HepG2 (cell line): ENCODE measurements around the gene CMTM8. TPM values are rescaled to one million over a fixed set of nuclear protein-coding genes. Genes with fewer than 3 reads are reported as not detected.

Experiments used
- CBX1 ChIP-seq: IDR thresholded peaks from one replicate; pipeline ENCODE4 v1.6.1; 2016; ENCODE audit warnings: antibody characterized with exemption, low read depth
- FOXA1 ChIP-seq, 2 experiments: fragments of 450-650 bp in 1 of 2; sonication (generic) in 1 of 2; formaldehyde crosslinking in 1 of 2; IDR thresholded peaks; 2 replicates each; pipeline versions ENCODE4 v1.4.0 to v1.6.1; 2016 to 2020; ENCODE audit warnings: missing genetic modification reagents in 1 of 2
- FOXP4 ChIP-seq: sonication (generic); formaldehyde crosslinking; IDR thresholded peaks from 2 replicates; pipeline ENCODE4 v1.4.0; 2020; ENCODE audit warnings: missing genetic modification reagents
- GATAD1 ChIP-seq: IDR thresholded peaks from 2 replicates; pipeline ENCODE4 v1.6.1; 2016; ENCODE audit warnings: missing genetic modification reagents, missing compliant biosample characterization
- HOXA3 ChIP-seq: sonication (generic); formaldehyde crosslinking; IDR thresholded peaks from 2 replicates; pipeline ENCODE4 v1.5.0; 2020; ENCODE audit warnings: missing genetic modification reagents
- KDM3A ChIP-seq: IDR thresholded peaks from 2 replicates; pipeline ENCODE4 v1.6.1; 2018; ENCODE audit warnings: low read depth, missing compliant biosample characterization
- KLF9 ChIP-seq: IDR thresholded peaks from 2 replicates; pipeline ENCODE4 v1.6.1; 2016; ENCODE audit warnings: low read depth
- ZBTB40 ChIP-seq, 2 experiments: fragments of 450-650 bp in 1 of 2; sonication (generic) in 1 of 2; formaldehyde crosslinking in 1 of 2; IDR thresholded peaks; 2 replicates each; pipeline versions ENCODE4 v1.6.1 to v1.8.0; 2016 to 2022; ENCODE audit warnings: antibody characterized with exemption in 1 of 2, mild to moderate bottlenecking in 1 of 2, missing genetic modification reagents in 1 of 2
- ZNF251 ChIP-seq: sonication (generic); formaldehyde crosslinking; IDR thresholded peaks from 2 replicates; pipeline ENCODE4 v1.9.0; 2021; ENCODE audit warnings: mild to moderate bottlenecking, missing genetic modification reagents
- ZNF337 ChIP-seq: sonication (generic); formaldehyde crosslinking; IDR thresholded peaks from 2 replicates; pipeline ENCODE4 v1.5.1; 2020; ENCODE audit warnings: missing genetic modification reagents, low read depth, mild to moderate bottlenecking, borderline replicate concordance
- ZNF503 ChIP-seq: sonication (generic); formaldehyde crosslinking; IDR thresholded peaks from 2 replicates; pipeline ENCODE4 v1.4.0; 2020; ENCODE audit warnings: missing genetic modification reagents
- ZNF564 ChIP-seq: sonication (generic); formaldehyde crosslinking; IDR thresholded peaks from 2 replicates; pipeline ENCODE4 v1.8.1; 2023; ENCODE audit warnings: mild to moderate bottlenecking, missing genetic modification reagents
- ZNF605 ChIP-seq: sonication (generic); formaldehyde crosslinking; IDR thresholded peaks from 2 replicates; pipeline ENCODE4 v1.8.0; 2022; ENCODE audit warnings: mild to moderate bottlenecking, missing genetic modification reagents
- ZSCAN31 ChIP-seq: sonication (generic); formaldehyde crosslinking; IDR thresholded peaks from 2 replicates; pipeline ENCODE4 v1.5.0; 2020; ENCODE audit warnings: low read depth, mild to moderate bottlenecking, missing genetic modification reagents
- polyA plus RNA-seq, 8 experiments: library from polyadenylated mRNA; depleted of rRNA in 3 of 8; stranded (reverse) in 7 of 8; unstranded in 1 of 8; fragments of >200 nt; fragmentation: Illumina TruSeq in 4 of 8; extraction: Trizol in 4 of 8; gene quantifications; 2 replicates each; pipeline versions ENCODE4 v1.2.1 to v1.2.3, GENCODE V29; 2011 to 2016; ENCODE audit warnings: low read depth in 4 of 8, missing spikeins in 1 of 8, mixed read lengths in 1 of 8; ENCODE audit not compliant: insufficient read depth in 1 of 8
- total RNA-seq, 5 experiments: library from RNA; depleted of rRNA; stranded (reverse); fragments of >200 nt; fragmentation: Illumina TruSeq; extraction: Trizol; gene quantifications; 2 replicates each; pipeline ENCODE4 v1.2.3, GENCODE V29; 2016; ENCODE audit warnings: low read depth in 1 of 5
- TF ChIP-seq, protein P1 (sequence below): sonication (generic); formaldehyde crosslinking; IDR thresholded peaks from 2 replicates; pipeline ENCODE4 v1.8.1; 2023; ENCODE audit warnings: mild to moderate bottlenecking, missing genetic modification reagents

The CMTM8 gene
- total and polyA plus RNA-seq, 2 of the 13 experiments (the other 11 are each of a cell fraction or from before 2014, with no cell fraction given), result 8.9 to 15.8 TPM

DNA sequence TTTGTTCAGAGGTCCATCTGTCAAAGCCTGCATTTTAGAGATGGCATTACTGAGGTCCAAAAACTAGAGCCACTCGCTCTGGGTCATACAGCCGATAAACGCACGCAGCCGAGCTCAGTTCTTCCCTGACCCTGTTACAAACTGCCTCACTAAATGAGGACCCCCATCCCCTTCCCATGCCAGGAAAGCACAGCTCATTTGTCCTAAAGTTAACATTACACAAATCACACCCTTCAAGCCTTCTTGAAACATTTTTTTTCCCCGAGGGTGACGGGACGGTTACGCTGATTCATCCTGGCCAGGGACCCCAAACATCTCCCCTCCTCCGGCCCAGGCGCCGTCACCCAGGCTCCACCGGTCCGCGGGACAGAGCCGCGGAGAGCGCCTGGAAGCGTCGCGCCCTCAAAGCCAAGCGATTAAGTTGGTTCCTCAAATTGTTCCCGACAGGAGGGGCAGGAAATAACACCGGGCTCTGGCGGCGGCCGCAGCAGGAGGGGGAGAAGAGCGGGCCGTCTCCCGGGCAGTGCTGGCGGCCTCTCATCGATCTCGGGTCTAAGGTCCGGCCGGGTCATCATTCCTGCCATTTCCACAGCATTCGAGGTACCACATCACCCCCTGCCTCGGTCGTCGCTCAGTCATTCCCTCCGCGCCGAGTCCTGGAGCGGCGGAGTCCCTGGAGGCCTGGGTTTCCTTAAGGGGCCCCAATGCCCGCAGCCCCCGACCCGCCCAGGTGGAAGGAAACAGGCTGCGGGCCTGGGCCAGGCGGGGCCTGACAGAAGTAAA is 619 bp upstream of the CMTM8 start (continued):
- peak; percentile 72 for TF ChIP-seq FOXP4 (CRISPR knock-in tag)
- no peak for TF ChIP-seq ZNF251
- TF ChIP-seq GATAD1 (CRISPR knock-in tag), result peak; percentile 55
- TF ChIP-seq ZNF605 (CRISPR knock-in tag), result peak; percentile 93
- TF ChIP-seq ZNF564, result peak; percentile 26; the same call in 1 of the 2 replicates
- TF ChIP-seq KDM3A (CRISPR knock-in tag), result peak; percentile 83; the same call in 1 of the 2 replicates
- 0 out of 2 replicates have a peak, but pooled peaks have one; percentile 57 for TF ChIP-seq ZNF503
- peak; percentile 70 for TF ChIP-seq HOXA3 (CRISPR knock-in tag)
- TF ChIP-seq KLF9 (CRISPR knock-in tag), result no peak
- no peak for TF ChIP-seq CBX1
- no peak for TF ChIP-seq ZNF337
- no peak for TF ChIP-seq FOXA1 (IDR thresholded peaks at IDR 0.05)
- no peak for TF ChIP-seq FOXA1 (CRISPR knock-in tag; IDR thresholded peaks at IDR 0.05)
- TF ChIP-seq ZSCAN31 (CRISPR knock-in tag), result peak; percentile 29; the same call in 1 of the 2 replicates
- no peak for TF ChIP-seq ZBTB40 (IDR thresholded peaks at IDR 0.05)
- TF ChIP-seq ZBTB40 (CRISPR knock-in tag; IDR thresholded peaks at IDR 0.05), result peak; percentile 46; the same call in 1 of the 2 replicates
- TF ChIP-seq, protein P1, sequence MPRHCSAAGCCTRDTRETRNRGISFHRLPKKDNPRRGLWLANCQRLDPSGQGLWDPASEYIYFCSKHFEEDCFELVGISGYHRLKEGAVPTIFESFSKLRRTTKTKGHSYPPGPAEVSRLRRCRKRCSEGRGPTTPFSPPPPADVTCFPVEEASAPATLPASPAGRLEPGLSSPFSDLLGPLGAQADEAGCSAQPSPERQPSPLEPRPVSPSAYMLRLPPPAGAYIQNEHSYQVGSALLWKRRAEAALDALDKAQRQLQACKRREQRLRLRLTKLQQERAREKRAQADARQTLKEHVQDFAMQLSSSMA, result peak; percentile 85; the same call in 1 of the 2 replicates
